ENCODE results near the gene SLC1A7.

DNA sequence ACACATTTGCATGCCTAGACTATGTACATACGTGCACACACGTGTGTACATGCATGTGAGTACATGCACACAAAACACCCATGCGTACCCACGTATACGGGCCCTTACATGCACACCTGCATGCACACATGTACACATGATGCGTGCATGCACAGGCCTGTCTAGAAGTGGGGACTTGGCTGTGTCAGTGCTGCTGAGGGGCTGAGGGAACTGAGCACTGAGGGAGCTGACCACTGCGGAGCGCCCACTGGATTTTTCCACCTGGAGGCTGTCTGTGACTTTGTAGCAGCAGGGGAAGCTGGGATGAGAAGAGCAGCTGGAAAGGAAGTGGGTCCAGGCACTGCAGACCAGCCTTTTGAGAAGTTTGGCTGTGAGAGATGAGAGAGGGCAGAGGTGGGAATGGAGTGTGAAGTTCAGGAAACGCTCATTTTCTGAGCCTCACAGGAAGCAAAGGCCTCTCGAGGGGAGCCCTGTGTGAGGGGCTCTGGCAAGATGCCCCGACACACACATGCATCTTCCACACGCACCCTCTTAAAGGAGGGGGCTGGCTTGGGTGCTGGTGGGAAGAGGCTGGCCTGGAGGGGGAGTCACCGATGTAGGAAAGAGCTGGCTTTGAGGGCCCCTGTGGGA is 59.5 kb downstream of the SLC1A7 start:
- TF ChIP-seq, protein P1, sequence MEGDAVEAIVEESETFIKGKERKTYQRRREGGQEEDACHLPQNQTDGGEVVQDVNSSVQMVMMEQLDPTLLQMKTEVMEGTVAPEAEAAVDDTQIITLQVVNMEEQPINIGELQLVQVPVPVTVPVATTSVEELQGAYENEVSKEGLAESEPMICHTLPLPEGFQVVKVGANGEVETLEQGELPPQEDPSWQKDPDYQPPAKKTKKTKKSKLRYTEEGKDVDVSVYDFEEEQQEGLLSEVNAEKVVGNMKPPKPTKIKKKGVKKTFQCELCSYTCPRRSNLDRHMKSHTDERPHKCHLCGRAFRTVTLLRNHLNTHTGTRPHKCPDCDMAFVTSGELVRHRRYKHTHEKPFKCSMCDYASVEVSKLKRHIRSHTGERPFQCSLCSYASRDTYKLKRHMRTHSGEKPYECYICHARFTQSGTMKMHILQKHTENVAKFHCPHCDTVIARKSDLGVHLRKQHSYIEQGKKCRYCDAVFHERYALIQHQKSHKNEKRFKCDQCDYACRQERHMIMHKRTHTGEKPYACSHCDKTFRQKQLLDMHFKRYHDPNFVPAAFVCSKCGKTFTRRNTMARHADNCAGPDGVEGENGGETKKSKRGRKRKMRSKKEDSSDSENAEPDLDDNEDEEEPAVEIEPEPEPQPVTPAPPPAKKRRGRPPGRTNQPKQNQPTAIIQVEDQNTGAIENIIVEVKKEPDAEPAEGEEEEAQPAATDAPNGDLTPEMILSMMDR (IDR thresholded peaks at IDR 0.05; ENCODE audit: low read depth, low read length), result no peak
- TF ChIP-seq, protein P2, sequence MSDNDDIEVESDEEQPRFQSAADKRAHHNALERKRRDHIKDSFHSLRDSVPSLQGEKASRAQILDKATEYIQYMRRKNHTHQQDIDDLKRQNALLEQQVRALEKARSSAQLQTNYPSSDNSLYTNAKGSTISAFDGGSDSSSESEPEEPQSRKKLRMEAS (IDR thresholded peaks at IDR 0.05; ENCODE audit: low read depth, low read length), result no peak
- TF ChIP-seq POLR2A (IDR thresholded peaks at IDR 0.05; ENCODE audit: extremely low read depth, insufficient read length), result no peak

All from NB4 (cell line).